Fibroblast of the aortic adventitia (primary cell): ENCODE data around the gene LTBP4. TPM values are rescaled to one million over a fixed set of nuclear protein-coding genes. Genes with fewer than 3 reads are reported as not detected.

Experiments
- DNase-seq: peaks from one replicate; pipeline ENCODE4 v3.0.0-alpha.2; 2010; ENCODE audit warnings: low read depth
- H3K4me3 ChIP-seq: 2 replicates; pipeline ENCODE4 v1.5.1; 2011; ENCODE audit warnings: low read depth, mild to moderate bottlenecking, control low read depth, low read length, moderate library complexity
- CTCF ChIP-seq: IDR thresholded peaks from 2 replicates; pipeline ENCODE4 v1.5.1; 2011; ENCODE audit warnings: mild to moderate bottlenecking, low read length, control low read depth, inconsistent platforms; ENCODE audit not compliant: insufficient read depth
- total RNA-seq: library from RNA; depleted of rRNA; stranded (reverse); fragments of >200 nt; gene quantifications from 2 replicates; pipeline ENCODE4 v1.2.3, GENCODE V29; 2012; ENCODE audit warnings: low replicate concordance

Gene LTBP4
- total RNA-seq, 1 donor, result 31.5 TPM

- H3K4me3 ChIP-seq, result no peak overlapping the region
- TF ChIP-seq CTCF, result no peak
- peak; percentile 26 for DNase-seq
These were observed 32.0 kb downstream of the LTBP4 start for GRCh38 chr19:40633207-40633606.

GRCh38 chr19:40638327-40638726, 37.2 kb downstream of the LTBP4 start:
- no peak for TF ChIP-seq CTCF
- no peak for DNase-seq
- no peak overlapping the region for H3K4me3 ChIP-seq

DNA sequence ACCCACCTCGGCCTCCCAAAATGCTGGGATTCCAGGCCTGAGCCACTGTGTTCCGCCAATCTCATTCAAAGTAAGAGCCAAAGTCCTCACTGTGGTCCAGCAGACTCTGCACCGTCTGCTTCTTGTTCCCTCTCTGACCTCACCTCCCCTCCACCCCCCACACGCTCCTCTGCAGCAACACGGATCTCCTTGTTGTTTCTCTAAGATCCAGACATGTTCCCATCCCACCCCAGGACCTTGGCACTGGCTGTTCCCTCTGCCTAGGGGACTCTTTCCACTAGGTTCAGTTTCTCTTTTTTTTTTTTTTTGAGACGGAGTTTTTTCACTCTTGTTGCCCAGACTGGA, 38.4 kb downstream of the LTBP4 start:
- H3K4me3 ChIP-seq, result no peak overlapping the region
- no peak for TF ChIP-seq CTCF
- DNase-seq, result no peak

DNA sequence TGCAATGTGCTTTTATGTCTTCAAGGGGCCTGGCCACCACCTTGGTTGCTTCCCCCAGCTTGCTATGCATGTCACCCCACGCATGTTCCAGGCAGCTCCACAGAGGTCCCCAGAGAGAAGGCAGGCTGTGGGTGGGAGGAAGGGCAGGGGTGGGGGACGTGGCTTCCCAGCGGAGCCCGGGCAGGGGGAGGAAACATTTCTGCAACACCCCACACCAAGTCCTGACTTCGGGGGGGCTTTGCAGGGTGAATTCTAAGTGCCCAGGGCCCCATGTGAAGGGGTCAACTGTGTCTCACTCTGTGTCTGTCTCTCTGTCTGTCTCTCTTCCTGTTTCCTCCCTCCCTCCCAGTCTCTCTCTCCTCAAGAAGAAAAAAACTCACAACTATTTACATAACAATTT, 39.6 kb downstream of the LTBP4 start:
- DNase-seq, result peak; percentile 25
- H3K4me3 ChIP-seq, result no peak overlapping the region
- no peak for TF ChIP-seq CTCF

DNA sequence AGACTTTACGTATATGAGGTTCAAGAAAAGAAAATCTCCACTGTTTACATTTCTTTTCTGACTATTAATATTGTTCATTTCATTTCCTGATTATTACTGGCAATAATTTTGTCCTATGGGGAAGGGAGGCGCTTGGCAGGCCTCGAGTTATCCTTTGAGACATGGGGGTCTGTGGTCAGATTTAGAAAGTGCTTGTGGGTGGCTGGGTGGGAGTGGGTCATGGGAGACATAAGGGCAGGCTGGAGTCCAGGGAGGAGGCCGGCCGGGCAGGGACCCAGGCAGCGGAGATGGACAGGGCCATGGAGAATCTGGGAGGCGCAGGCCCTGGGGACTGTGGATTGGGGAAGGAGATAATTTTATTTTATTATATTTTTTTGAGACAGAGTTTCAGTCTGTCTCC, 40.1 kb downstream of the LTBP4 start:
- DNase-seq, result peak; percentile 41
- H3K4me3 ChIP-seq, result no peak overlapping the region
- TF ChIP-seq CTCF, result no peak

DNA sequence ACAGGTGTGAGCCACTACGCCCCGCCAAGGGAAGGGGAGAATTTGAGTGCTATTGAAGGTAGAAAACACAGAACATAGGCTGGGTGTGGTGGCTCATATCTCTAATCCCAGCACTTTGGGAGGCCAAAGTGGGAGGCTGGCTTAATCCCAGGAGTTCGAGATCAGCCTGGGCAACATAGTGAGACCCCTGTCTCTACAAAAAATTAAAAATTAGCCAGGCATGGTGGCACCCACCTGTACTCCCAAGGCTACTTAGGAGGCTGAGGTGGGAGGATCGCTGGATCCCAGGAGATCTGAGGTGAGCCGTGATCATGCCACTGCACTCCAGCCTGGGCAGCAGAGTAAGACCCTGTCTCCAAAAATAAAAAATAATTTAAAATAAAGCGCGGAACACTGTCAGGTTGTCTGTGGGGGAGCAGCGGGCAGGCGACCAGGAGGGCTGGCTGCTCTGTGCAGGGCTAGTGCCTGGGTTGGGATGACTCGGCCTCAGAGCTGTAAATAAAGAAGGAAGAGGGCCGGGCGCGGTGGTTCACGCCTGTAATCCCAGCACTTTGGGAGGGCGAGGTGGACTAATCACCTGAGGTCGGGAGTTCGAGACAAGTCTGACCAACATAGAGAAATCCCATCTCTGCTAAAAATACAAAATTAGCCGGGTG, 41.0 kb downstream of the LTBP4 start:
- no peak overlapping the region for H3K4me3 ChIP-seq
- no peak for TF ChIP-seq CTCF
- DNase-seq, result no peak

- H3K4me3 ChIP-seq, result no peak overlapping the region
- DNase-seq, result peak; percentile 63
- no peak for TF ChIP-seq CTCF
These were observed 41.7 kb downstream of the LTBP4 start for GRCh38 chr19:40642757-40643305.
